ENCODE results near the gene ARHGDIA.

- TF ChIP-seq CTCF (conservative IDR thresholded peaks at IDR 0.05; ENCODE audit: low read depth, low read length) (no peak), EZH2phosphoT487 (IDR thresholded peaks at IDR 0.05; ENCODE audit: borderline replicate concordance, low read length) (no peak)
These were observed 39.1 kb upstream of the ARHGDIA start for GRCh38 chr17:81909966-81910839.

Data from PC-3 (cell line).